T-helper 1 cell treated with Interleukin-12 subunit alpha and Interleukin-12 subunit beta and Interleukin-4 antibody, amounts not matched to agents 30 ng/mL and 1 ng/mL, for 36 hours (primary cell): Measurements from ENCODE around the gene ETFA. TPM values are rescaled to one million over a fixed set of nuclear protein-coding genes. Genes with fewer than 3 reads are reported as not detected.

Experiments
- intact Hi-C: fragments of 100-400 bp; cut with micrococcal nuclease; formaldehyde crosslinking; loops from one replicate; pipeline ENCODE4 v1.15.1; 2024
- total RNA-seq: library from RNA; stranded (reverse); gene quantifications from 2 replicates; pipeline ENCODE4 v1.2.3, GENCODE V29; 2022

Gene ETFA
- total RNA-seq, result 95.5 and 97.8 TPM in 2 replicates

DNA sequence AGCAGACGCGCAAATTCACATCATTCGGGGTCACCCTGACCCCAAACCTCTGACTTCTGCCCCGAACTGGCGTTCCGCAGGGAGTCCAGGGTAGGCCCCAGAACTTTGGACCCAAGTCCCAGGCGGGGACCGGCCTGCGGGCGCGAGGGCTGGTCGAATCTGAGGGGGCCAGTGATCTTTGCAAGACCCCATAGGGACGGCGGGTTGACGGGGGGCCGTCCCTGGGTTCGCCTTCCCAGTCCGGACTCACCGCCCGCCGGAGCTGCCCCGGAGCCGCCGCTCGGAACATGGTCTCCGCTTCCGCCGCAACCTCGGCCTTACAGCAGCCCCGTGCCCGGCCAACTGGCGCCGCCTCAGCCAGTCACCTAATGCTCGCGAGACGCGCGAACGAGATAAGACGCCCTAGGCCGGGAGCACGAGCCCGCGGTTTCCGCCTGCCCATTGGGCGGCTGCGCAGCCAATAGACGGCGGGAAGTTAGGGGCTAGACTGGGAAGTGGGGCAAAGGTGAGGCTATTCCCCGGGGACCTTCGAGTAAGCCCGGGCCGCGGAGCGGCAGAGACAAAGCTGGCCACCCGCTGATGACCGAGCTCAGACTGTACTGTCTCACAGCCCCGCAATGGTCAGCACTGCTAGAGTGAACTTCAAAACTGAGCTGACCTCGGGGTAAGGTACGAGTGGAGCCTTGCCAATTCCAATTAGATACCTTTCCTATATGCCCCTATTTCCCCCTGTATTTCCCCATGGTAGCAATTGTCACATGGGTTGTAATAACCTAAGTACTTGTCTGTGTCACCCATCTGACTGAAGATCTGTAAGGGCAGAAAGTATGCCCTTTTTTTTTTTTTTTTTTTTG is at the start of gene ETFA:
Gene ETFA, minus strand, starts transcription at position 370 of the 854 bp plus-strand sequence. Its CDS starts 81 bp downstream, at position 289.
- intact Hi-C loops, result loop anchor here (1.0 to 10.0 kb wide), 4 partner anchors 25 to 1103 kb away; partner anchors contain the start of genes ISL2 and RCN2

GRCh38 chr15:76360416-76360815 is 49.1 kb upstream of the ETFA start:
- intact Hi-C loops, result no loop called here

- intact Hi-C loops, result no loop called here
Measured at GRCh38 chr15:76359152-76359551, 47.9 kb upstream of the ETFA start.

DNA sequence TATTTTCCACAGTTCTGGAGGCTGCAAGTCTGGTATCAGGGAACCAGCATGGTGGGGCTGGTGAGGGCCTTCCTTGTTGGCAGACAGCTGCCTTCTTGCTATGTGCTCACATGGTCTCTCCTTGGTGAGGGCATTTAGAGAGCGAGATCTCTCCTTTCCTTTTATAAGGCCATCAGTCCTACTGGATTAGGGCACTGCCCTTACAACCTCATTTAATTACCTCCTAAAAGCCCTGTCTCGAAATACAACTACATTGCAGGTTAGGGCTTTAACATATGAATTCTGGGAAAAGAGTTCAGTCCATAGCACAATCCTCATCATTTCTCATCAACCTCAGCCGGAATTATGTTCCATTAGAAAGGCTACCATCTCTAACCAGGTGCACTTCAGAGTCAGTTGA is 47.2 kb upstream of the ETFA start:
- intact Hi-C loops, result no loop called here

GRCh38 chr15:76354823-76355440 is 43.7 kb upstream of the ETFA start:
- intact Hi-C loops, result no loop called here

- intact Hi-C loops, result no loop called here
Measured at GRCh38 chr15:76353903-76354302, 42.6 kb upstream of the ETFA start.

GRCh38 chr15:76353023-76353577 is 41.8 kb upstream of the ETFA start:
- intact Hi-C loops, result no loop called here

GRCh38 chr15:76349301-76350070 is 38.2 kb upstream of the ETFA start:
- intact Hi-C loops, result no loop called here

- intact Hi-C loops, result no loop called here
Measured at GRCh38 chr15:76347482-76348055, 36.3 kb upstream of the ETFA start.

- intact Hi-C loops, result no loop called here
Measured at GRCh38 chr15:76346669-76347481, 35.6 kb upstream of the ETFA start.

- intact Hi-C loops, result no loop called here
Measured at GRCh38 chr15:76345880-76346668, 34.8 kb upstream of the ETFA start.

GRCh38 chr15:76345583-76345879 is 34.3 kb upstream of the ETFA start:
- intact Hi-C loops, result no loop called here

DNA sequence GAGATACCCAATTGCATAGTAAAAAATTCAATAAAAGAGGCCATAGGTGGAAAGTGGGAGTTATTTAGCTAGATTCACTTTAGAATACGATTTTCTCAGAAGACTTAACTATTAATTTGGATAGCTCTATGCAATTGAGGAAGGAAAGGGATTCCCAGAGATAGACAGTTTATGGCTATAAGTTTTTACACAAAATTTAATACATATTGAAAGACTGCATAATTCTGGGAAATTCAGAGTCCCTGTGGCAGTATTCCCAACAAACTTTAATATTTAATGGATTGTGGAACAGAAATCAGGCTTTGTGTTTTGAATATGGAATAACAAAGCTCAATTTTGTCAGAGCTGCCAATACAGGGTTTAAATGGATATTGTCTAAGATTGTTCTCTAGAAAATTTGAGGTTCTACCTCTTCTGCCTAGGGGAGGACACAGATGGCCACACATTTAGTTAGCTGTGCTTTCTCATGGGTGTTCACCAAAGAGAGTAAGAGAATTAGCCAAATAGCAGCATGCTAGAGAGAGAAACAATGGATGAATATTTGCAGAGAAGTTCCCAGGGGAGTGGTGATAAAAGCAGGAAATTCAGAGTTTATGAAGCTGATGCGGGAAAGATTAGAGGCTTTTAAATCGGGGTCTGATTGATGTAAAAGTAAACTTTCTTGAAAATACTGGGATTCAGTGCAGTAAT is 33.8 kb upstream of the ETFA start:
- intact Hi-C loops, result no loop called here

- intact Hi-C loops, result no loop called here
Measured at GRCh38 chr15:76343313-76343996, 32.2 kb upstream of the ETFA start.

- intact Hi-C loops, result no loop called here
Measured at GRCh38 chr15:76342382-76343201, 31.3 kb upstream of the ETFA start.

- intact Hi-C loops, result no loop called here
Measured at GRCh38 chr15:76342058-76342381, 30.8 kb upstream of the ETFA start.

DNA sequence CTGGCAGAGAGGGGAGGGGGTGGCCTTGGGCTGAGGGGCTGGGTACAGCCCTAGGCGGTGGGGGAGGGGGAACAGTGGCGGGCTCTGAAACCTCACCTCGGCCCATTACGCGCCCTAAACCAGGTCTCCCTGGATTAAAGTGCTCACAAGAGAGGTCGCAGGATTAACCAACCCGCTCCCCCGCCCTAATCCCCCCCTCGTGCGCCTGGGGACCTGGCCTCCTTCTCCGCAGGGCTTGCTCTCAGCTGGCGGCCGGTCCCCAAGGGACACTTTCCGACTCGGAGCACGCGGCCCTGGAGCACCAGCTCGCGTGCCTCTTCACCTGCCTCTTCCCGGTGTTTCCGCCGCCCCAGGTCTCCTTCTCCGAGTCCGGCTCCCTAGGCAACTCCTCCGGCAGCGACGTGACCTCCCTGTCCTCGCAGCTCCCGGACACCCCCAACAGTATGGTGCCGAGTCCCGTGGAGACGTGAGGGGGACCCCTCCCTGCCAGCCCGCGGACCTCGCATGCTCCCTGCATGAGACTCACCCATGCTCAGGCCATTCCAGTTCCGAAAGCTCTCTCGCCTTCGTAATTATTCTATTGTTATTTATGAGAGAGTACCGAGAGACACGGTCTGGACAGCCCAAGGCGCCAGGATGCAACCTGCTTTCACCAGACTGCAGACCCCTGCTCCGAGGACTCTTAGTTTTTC is 30.2 kb upstream of the ETFA start:
- intact Hi-C loops, result no loop called here
